HG02610 (cell line): ENCODE measurements around the gene TGM1.

ENCODE experiments used
- ATAC-seq: cut with Tn5 transposase; IDR thresholded peaks from one replicate; pipeline ENCODE4 v1.9.1; 2021; ENCODE audit warnings: mild to moderate bottlenecking, moderate library complexity; ENCODE audit not compliant: unreplicated experiment

Gene TGM1

GRCh38 chr14:24262821-24263733 lies at the start of gene TGM1:
TSS of gene TGM1 (minus strand) at chr14:24263177. CDS start at chr14:24262352, 825 bp downstream.
- no peak for ATAC-seq

- no peak for ATAC-seq
Observed at GRCh38 chr14:24311837-24312615, 49.0 kb upstream of the TGM1 start.

GRCh38 chr14:24310646-24311604 lies 47.9 kb upstream of the TGM1 start, which contains the start of gene LTB4R:
TSS of gene LTB4R (plus strand) at chr14:24311502. CDS start at chr14:24315652, 4,150 bp downstream.
- ATAC-seq: peak; percentile 34

- no peak for ATAC-seq
Observed at GRCh38 chr14:24310265-24310645, 47.3 kb upstream of the TGM1 start.

- ATAC-seq: no peak
Observed at GRCh38 chr14:24309538-24310264, 46.7 kb upstream of the TGM1 start, which contains the start of gene LTB4R2. TSS of gene LTB4R2 (plus strand) at chr14:24310140. CDS start at chr14:24310665, 525 bp downstream.

- no peak for ATAC-seq
Observed at GRCh38 chr14:24308342-24309124, 45.6 kb upstream of the TGM1 start.

GRCh38 chr14:24307575-24308341 lies 44.8 kb upstream of the TGM1 start, which contains the start of gene CIDEB:
TSS of gene CIDEB (minus strand) at chr14:24307977. CDS start at chr14:24307858, 119 bp downstream.
- peak; percentile 29 for ATAC-seq

GRCh38 chr14:24307156-24307574 lies 44.2 kb upstream of the TGM1 start:
- no peak for ATAC-seq

- no peak for ATAC-seq
Observed at GRCh38 chr14:24304019-24304387, 41.0 kb upstream of the TGM1 start.

- no peak for ATAC-seq
Observed at GRCh38 chr14:24300326-24300980, 37.5 kb upstream of the TGM1 start.

- ATAC-seq: peak; percentile 52
Observed at GRCh38 chr14:24299255-24300191, 36.5 kb upstream of the TGM1 start, which contains the start of the genes DHRS1 and NOP9. TSS of gene DHRS1 (minus strand) at chr14:24299780. CDS start at chr14:24299106, 674 bp downstream. TSS of gene NOP9 (plus strand) at chr14:24299850. CDS start at chr14:24299955, 105 bp downstream.

GRCh38 chr14:24298892-24299254 lies 35.9 kb upstream of the TGM1 start:
- no peak for ATAC-seq

- ATAC-seq: peak; percentile 48
Observed at GRCh38 chr14:24297190-24297964, 34.4 kb upstream of the TGM1 start.

GRCh38 chr14:24296341-24297157 lies 33.6 kb upstream of the TGM1 start:
- ATAC-seq: peak; percentile 72

- no peak for ATAC-seq
Observed at GRCh38 chr14:24293525-24293924, 30.5 kb upstream of the TGM1 start.
